PC-9 (cell line): ENCODE measurements around the gene CTNNA1. TPM values are rescaled to one million over a fixed set of nuclear protein-coding genes. Genes with fewer than 3 reads are reported as not detected.

Source experiments
- BruUV-seq: library from RNA; stranded (reverse); fragments of 400-500 nt; replicated peaks from 2 replicates; lab custom pipeline; 2021; lab: Mats Ljungman, UMichigan
- CTCF ChIA-PET: fragments of 300-600 bp; sonication (Branson Sonifier 250); formaldehyde crosslinking; loops from one replicate; lab custom pipeline; 2022; ENCODE audit warnings: antibody characterized with exemption; lab: Charles Lee
- POLR2A ChIA-PET: fragments of 300-600 bp; sonication (Branson Sonifier 250); formaldehyde crosslinking; loops from one replicate; lab custom pipeline; 2022; ENCODE audit warnings: antibody characterized with exemption; ENCODE audit not compliant: unreplicated experiment; lab: Charles Lee
- DNase-seq, 2 experiments: peaks; one replicate each; pipeline versions ENCODE4 v3.0.0 to v3.0.0-alpha.2; 2015 to 2022; ENCODE audit warnings: mixed read lengths in 1 of 2
- H2AFZ ChIP-seq: fragments of 200-600 bp; sonication (generic); 2 replicates; pipeline ENCODE4 v1.8.1; 2017; ENCODE audit warnings: antibody characterized with exemption
- H3F3A ChIP-seq: fragments of 200-600 bp; sonication (generic); 2 replicates; pipeline ENCODE4 v1.8.1; 2017; ENCODE audit warnings: antibody characterized with exemption, mild to moderate bottlenecking, low read depth; ENCODE audit not compliant: insufficient read depth
- H3K27ac ChIP-seq: fragments of 200-600 bp; sonication (generic); 2 replicates; pipeline ENCODE4 v1.6.1; 2016; ENCODE audit warnings: mixed run types
- H3K27me3 ChIP-seq: fragments of 200-600 bp; sonication (generic); 2 replicates; pipeline ENCODE4 v1.6.1; 2016; ENCODE audit warnings: low read depth, mixed run types; ENCODE audit not compliant: insufficient read depth
- H3K36me3 ChIP-seq: fragments of 200-600 bp; sonication (generic); 2 replicates; pipeline ENCODE4 v1.6.1; 2016; ENCODE audit warnings: low read depth, mixed run types
- H3K4me1 ChIP-seq: fragments of 200-600 bp; sonication (generic); replicated peaks from 2 replicates; pipeline ENCODE4 v1.6.1; 2016; ENCODE audit warnings: mixed run types; ENCODE audit not compliant: insufficient read depth
- H3K4me2 ChIP-seq: fragments of 200-600 bp; sonication (generic); 2 replicates; pipeline ENCODE4 v1.6.1; 2017; ENCODE audit warnings: mixed run types
- H3K4me3 ChIP-seq: fragments of 200-600 bp; sonication (generic); 2 replicates; pipeline ENCODE4 v1.6.1; 2016; ENCODE audit warnings: mixed run types
- H3K79me2 ChIP-seq: fragments of 200-600 bp; sonication (generic); 2 replicates; pipeline ENCODE4 v1.6.1; 2017; ENCODE audit warnings: low read depth, mixed run types
- H3K9me2 ChIP-seq: fragments of 200-600 bp; sonication (generic); 2 replicates; pipeline ENCODE4 v1.8.1; 2017; ENCODE audit warnings: mild to moderate bottlenecking; ENCODE audit not compliant: insufficient read depth
- H3K9me3 ChIP-seq: fragments of 200-600 bp; sonication (generic); 2 replicates; pipeline ENCODE4 v1.8.1; 2016; ENCODE audit warnings: low read depth; ENCODE audit not compliant: insufficient read depth
- H4K20me1 ChIP-seq: fragments of 200-600 bp; sonication (generic); 2 replicates; pipeline ENCODE4 v1.8.1; 2017; ENCODE audit not compliant: insufficient read depth
- EZH2 ChIP-seq: fragments of 200-600 bp; sonication (generic); IDR thresholded peaks from 2 replicates; pipeline ENCODE4 v1.8.0; 2017; ENCODE audit warnings: antibody characterized with exemption, low read depth
- intact Hi-C: fragments of 100-400 bp; cut with micrococcal nuclease; formaldehyde crosslinking; loops from one replicate; pipeline ENCODE4 v1.10.0; 2022; ENCODE audit not compliant: unreplicated experiment
- total RNA-seq: library from RNA; stranded (reverse); gene quantifications from 2 replicates; pipeline ENCODE4 v1.2.3, GENCODE V29; 2021
- TF ChIP-seq, protein P1 (sequence below): fragments of 200-600 bp; sonication (generic); conservative IDR thresholded peaks from 2 replicates; pipeline ENCODE4 v1.6.1; 2017; ENCODE audit warnings: mixed run types, antibody characterized with exemption, mild to moderate bottlenecking, moderate library complexity

Gene CTNNA1
- total RNA-seq, 1 experiment from 2014 or later = 91.7 TPM

DNA sequence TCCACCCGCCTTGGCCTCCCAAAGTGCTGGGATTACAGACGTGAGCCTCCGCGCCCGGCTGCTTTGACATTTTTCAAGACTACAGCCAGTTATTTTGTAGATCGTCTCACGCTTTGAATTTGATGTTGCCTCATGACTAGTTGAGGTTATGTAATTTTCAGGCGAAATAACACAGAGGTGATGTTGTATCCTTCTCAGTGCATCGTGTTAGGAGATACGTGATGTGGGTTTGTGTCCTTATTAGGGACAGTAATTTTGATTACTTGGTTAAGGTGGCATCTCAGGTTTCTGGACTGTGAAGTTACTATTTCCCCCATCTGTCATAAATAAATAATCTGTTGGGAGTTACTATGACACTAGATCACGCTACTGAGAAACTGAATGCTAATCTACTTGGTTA, 25.0 kb downstream of the CTNNA1 start:
- H3K9me2 ChIP-seq = no peaks in the 10 kb centered on the region
- H3K4me2 ChIP-seq = no peak overlapping the region
- no peak overlapping the region for H3K27ac ChIP-seq
- POLR2A ChIA-PET = no interaction called here
- H3K4me1 ChIP-seq = no peaks in the 10 kb centered on the region
- DNase-seq = no peak
- peaks cover 29% of the 10 kb centered on the region for H3F3A ChIP-seq
- no peak overlapping the region for H2AFZ ChIP-seq
- no peaks in the 10 kb centered on the region for H3K9me3 ChIP-seq
- peaks cover 18% of the 10 kb centered on the region for H3K36me3 ChIP-seq
- peaks cover 74% of the 10 kb centered on the region for H3K79me2 ChIP-seq
- CTCF ChIA-PET = interaction anchor here (0.7 kb wide), 1 partner anchor 99 kb away, joined by 3 read pairs; no protein-coding TSS in a partner anchor
- TF ChIP-seq, protein P1, sequence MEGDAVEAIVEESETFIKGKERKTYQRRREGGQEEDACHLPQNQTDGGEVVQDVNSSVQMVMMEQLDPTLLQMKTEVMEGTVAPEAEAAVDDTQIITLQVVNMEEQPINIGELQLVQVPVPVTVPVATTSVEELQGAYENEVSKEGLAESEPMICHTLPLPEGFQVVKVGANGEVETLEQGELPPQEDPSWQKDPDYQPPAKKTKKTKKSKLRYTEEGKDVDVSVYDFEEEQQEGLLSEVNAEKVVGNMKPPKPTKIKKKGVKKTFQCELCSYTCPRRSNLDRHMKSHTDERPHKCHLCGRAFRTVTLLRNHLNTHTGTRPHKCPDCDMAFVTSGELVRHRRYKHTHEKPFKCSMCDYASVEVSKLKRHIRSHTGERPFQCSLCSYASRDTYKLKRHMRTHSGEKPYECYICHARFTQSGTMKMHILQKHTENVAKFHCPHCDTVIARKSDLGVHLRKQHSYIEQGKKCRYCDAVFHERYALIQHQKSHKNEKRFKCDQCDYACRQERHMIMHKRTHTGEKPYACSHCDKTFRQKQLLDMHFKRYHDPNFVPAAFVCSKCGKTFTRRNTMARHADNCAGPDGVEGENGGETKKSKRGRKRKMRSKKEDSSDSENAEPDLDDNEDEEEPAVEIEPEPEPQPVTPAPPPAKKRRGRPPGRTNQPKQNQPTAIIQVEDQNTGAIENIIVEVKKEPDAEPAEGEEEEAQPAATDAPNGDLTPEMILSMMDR = no peak
- no peak for TF ChIP-seq EZH2
- no peaks in the 10 kb centered on the region for H3K27me3 ChIP-seq
- intact Hi-C loops = no loop called here
- H4K20me1 ChIP-seq = peaks cover 67% of the 10 kb centered on the region
- no TSS peak for BruUV-seq
- H3K4me3 ChIP-seq = no peak overlapping the region

- BruUV-seq = no TSS peak
- intact Hi-C loops = loop anchor here (5.0 kb wide), 1 partner anchor 132 kb away; no protein-coding TSS in a partner anchor
- Histone ChIP-seq H3K36me3 (peaks cover 36% of the 10 kb centered on the region), H3K27me3 (no peaks in the 10 kb centered on the region), H3F3A (peaks cover 48% of the 10 kb centered on the region), H3K9me3 (no peaks in the 10 kb centered on the region), H3K4me1 (no peaks in the 10 kb centered on the region), H3K27ac (no peak overlapping the region), H3K4me3 (no peak overlapping the region), H3K4me2 (no peak overlapping the region), H3K79me2 (peaks cover 79% of the 10 kb centered on the region), H2AFZ (no peak overlapping the region), H4K20me1 (peaks cover 75% of the 10 kb centered on the region), H3K9me2 (no peaks in the 10 kb centered on the region)
- CTCF ChIA-PET = no interaction called here
- POLR2A ChIA-PET = no interaction called here
- TF ChIP-seq, protein P1 = no peak
- TF ChIP-seq EZH2 = no peak
- no peak for DNase-seq
Observed at GRCh38 chr5:138783976-138784375, 30.8 kb downstream of the CTNNA1 start.

DNA sequence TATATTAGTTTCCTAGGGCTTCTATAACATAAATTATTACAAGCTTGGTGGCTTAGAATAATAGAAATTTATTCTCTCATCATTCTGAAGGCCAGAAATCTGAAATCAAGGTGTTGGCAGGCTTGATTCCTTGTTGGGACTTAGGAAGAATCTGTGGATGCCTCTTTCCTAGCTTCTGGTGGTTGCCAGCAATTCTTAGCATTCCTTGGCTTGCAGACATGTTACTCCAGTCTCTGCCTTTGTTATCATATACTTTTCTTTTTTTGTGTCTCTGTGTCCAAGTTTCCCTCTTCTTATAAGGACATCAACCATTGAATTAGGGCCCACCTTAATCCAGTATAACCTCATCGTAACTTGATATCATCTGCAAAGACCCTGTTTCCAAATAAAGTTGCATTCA, 31.4 kb downstream of the CTNNA1 start:
- POLR2A ChIA-PET = interaction anchor here (0.6 to 0.7 kb wide), 2 partner anchors 130 to 519 kb away, joined by 3 to 5 read pairs; no protein-coding TSS in a partner anchor
- DNase-seq = no peak
- Histone ChIP-seq H3K4me1 (no peaks in the 10 kb centered on the region), H3K9me2 (no peaks in the 10 kb centered on the region), H3K4me2 (no peak overlapping the region), H3K9me3 (no peaks in the 10 kb centered on the region), H3K27ac (no peak overlapping the region), H3K4me3 (no peak overlapping the region), H3F3A (peaks cover 49% of the 10 kb centered on the region), H2AFZ (no peak overlapping the region), H3K79me2 (peaks cover 78% of the 10 kb centered on the region), H3K27me3 (no peaks in the 10 kb centered on the region), H4K20me1 (peaks cover 75% of the 10 kb centered on the region), H3K36me3 (peaks cover 36% of the 10 kb centered on the region)
- TSS peak; percentile 2 for BruUV-seq
- TF ChIP-seq, protein P1 = no peak
- no peak for TF ChIP-seq EZH2
- intact Hi-C loops = loop anchor here (5.0 kb wide), 1 partner anchor 132 kb away; no protein-coding TSS in a partner anchor
- CTCF ChIA-PET = no interaction called here
